ENCODE data around the gene SPPL2B. TPM values are rescaled to one million over a fixed set of nuclear protein-coding genes. Genes with fewer than 3 reads are reported as not detected.

SPPL2B gene
- total RNA-seq, 1 experiment from 2014 or later = 73.7 TPM

DNA sequence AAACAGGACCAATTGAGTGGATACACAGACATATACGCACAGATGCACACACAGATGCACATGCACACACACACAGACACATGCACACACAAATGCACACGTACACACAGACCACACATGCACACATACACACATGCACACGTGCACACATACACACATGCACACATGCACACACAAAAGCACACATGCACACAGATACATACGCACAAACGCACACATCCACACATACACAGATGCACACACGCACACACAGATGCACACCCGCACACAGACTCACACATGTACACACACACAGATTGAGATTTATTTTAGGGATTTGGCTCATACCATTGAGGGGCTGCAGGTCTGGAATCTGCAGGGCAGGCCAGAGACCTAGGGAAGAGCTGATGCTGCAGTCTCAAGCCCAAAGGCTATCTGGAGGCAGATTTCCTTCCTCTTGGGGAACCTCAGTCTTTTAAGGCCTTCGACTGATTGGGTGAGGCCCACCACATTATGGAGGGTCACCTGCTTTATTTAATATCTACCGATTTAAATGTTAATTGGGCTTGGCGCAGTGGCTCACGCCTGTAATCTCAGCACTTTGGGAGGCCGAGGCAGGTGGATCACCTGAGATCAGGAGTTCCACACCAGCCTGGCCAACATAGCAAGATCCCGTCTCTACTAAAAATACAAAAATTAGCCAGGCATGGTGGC is 54.2 kb downstream of the SPPL2B start:
- H3K79me1 ChIP-seq (ENCODE audit: insufficient read depth, low read depth, low read length, poor library complexity, severe bottlenecking) = no peaks in the 10 kb centered on the region
- peaks cover 22 to 28% of the 10 kb centered on the region in 2 experiments for H3K9me3 Mint-ChIP-seq
- H4K8ac ChIP-seq (replicated peaks; ENCODE audit: insufficient read length, low read depth, low read length) = peak overlapping the region; percentile 6
- no peak overlapping the region for H3K27ac ChIP-seq (ENCODE audit: insufficient read length, low read depth, low read length)
- no peak for DNase-seq
- no peak overlapping the region for H2BK15ac ChIP-seq (ENCODE audit: low read depth, low read length)
- no peak overlapping the region for H2AK5ac ChIP-seq (ENCODE audit: insufficient read length, low read length)
- H3K36me3 Mint-ChIP-seq (ENCODE audit: insufficient read depth in 1 of 3, low read depth in 3 of 3) = peaks cover 0 to 7% (median under 1%) of the 10 kb centered on the region in 3 experiments; a peak in 4 of 7 replicates
- no peak overlapping the region for H3K4ac ChIP-seq (ENCODE audit: low read depth, low read length)
- H3T11ph ChIP-seq (ENCODE audit: low read length) = no peak overlapping the region
- H2BK12ac ChIP-seq (ENCODE audit: insufficient read length, low read depth, low read length) = no peak overlapping the region
- H3K23ac ChIP-seq (ENCODE audit: insufficient read length, low read depth, low read length) = no peak overlapping the region
- WGBS (ENCODE audit: extremely low coverage, insufficient read length, low lambda C conversion rate) = no CpG with 5 or more reads among the region's 13 CpGs
- H3K9ac ChIP-seq (ENCODE audit: extremely low read depth, insufficient read length, low read length) = no peak overlapping the region
- no peak overlapping the region for H3K56ac ChIP-seq (ENCODE audit: insufficient read length, low read depth, low read length)
- H3K4me2 ChIP-seq (ENCODE audit: insufficient read depth, insufficient read length, low read length) = no peak overlapping the region
- H3K27me3 ChIP-seq (ENCODE audit: insufficient read depth, low read length) = no peaks in the 10 kb centered on the region
- no peaks in the 10 kb centered on the region for H3K79me2 ChIP-seq (ENCODE audit: insufficient read depth, low read length)
- no peak for TF ChIP-seq CTCF (conservative IDR thresholded peaks at IDR 0.05)
- no peak overlapping the region for H4K5ac ChIP-seq (ENCODE audit: insufficient read length, low read depth, low read length)
- peaks cover 3% of the 10 kb centered on the region in 2 experiments; a peak in 2 of 4 replicates for H3K4me1 Mint-ChIP-seq
- H2BK5ac ChIP-seq (ENCODE audit: insufficient read length, low read length) = no peak overlapping the region
- peak overlapping the region in 1 of 2 experiments; percentile 4; a peak in 1 of 5 replicates for H3K4me3 Mint-ChIP-seq
- H4K91ac ChIP-seq (ENCODE audit: insufficient read length, low read depth, low read length) = no peak overlapping the region
- no peak overlapping the region for H3K27ac Mint-ChIP-seq
- no peak overlapping the region for H2AFZ ChIP-seq (ENCODE audit: low read length)
- H2BK120ac ChIP-seq (ENCODE audit: low read depth, low read length, poor library complexity, severe bottlenecking) = no peak overlapping the region
- H3K18ac ChIP-seq (ENCODE audit: insufficient read length, low read depth, low read length) = no peak overlapping the region
- no peak overlapping the region for H3K14ac ChIP-seq (ENCODE audit: insufficient read depth, low read length)
- no peaks in the 10 kb centered on the region for H3K4me1 ChIP-seq (ENCODE audit: insufficient read depth, low read length)
- H3K23me2 ChIP-seq (ENCODE audit: insufficient read length, low read depth, low read length, poor library complexity, severe bottlenecking) = no peaks in the 10 kb centered on the region
- no peaks in the 10 kb centered on the region for H4K20me1 ChIP-seq (ENCODE audit: control insufficient read depth, insufficient read depth, insufficient read length)
- peaks cover 36% of the 10 kb centered on the region for H3K27me3 Mint-ChIP-seq (ENCODE audit: low read depth)
- H2BK20ac ChIP-seq (ENCODE audit: low read depth, low read length, poor library complexity, severe bottlenecking) = no peak overlapping the region
- no peaks in the 10 kb centered on the region for H3K9me3 ChIP-seq (ENCODE audit: control insufficient read depth, low read depth, low read length)

Measured in H9 (cell line).